Measurements from ENCODE around the gene GALNT13.

Gene GALNT13

DNA sequence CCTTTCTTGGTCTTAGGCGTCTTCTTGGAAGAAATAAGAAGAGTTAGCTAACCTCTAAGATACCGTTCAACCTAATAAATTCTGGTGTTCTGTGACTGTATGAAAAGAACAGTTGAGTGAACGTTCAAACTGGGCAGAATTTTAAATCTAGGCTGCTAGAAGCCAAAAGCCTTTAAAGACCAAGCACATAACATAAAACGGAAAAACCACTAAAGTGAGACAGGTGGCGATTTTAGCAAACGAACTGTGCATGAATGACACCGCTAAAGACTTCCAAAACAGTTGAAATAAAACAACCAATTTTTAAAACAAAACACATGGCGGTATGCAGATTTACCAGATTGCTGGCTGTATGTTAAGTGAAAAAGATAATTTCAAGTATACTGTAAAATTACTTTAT, 73.1 kb downstream of the GALNT13 start:
- DNase-seq (ENCODE audit: low read depth), result no peak

DNA sequence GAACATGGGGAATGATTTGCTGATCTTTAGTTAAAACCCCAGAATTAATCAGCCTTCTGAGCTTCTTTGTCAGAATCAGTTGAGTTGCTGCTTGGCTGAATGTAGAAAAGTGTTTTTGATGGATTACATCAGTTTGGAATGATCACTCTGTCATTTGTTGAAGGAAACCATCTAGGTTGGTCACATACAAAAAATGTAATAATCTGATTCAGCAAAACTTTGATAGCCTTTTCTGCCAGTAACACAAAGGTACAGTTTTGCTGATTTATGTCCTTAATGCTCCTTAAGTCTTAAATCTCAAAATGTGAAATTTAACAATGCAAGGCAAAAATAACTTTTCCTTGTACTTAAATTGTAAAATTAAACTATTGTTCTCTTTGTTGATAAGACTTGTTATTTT, 74.3 kb downstream of the GALNT13 start:
- DNase-seq (ENCODE audit: low read depth), result no peak

DNA sequence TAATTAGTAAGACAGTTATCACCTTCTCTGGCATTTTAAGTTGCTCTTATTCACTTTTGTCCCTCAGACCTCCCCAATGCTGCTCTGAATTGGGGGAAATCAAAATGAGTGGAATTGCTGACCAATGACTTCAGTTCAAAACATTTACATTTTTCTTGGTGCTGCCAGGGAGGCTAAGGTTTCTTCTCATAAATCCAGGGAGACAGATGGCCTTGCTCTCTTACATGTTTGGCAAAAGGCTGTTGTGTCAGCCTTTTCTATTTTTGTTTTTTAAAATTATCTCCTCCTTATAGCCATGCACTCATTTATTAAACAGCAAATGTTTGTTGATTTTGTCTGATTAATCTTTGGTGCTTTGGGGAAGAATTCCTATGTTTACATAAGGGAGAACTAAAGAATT, 82.0 kb downstream of the GALNT13 start:
- DNase-seq (ENCODE audit: low read depth), result no peak

DNA sequence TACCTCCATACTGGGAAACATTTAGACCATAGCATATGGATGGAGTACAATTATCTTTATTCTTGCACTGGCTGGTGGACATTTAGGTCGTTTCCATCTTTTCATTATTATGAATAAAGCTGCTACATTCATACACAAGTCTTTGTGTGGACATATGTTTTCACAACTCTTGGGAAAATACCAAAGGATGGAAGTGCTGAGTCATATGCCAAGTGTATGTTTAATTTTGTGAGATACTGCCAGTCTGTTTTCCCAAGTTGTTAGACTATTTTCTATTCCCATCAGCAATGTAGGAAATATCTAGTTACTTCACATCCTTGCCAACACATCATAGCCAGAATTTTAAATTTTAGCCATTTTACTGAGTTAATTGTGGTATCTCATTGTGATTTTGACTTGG, 91.5 kb downstream of the GALNT13 start:
- DNase-seq (ENCODE audit: low read depth), result no peak

DNA sequence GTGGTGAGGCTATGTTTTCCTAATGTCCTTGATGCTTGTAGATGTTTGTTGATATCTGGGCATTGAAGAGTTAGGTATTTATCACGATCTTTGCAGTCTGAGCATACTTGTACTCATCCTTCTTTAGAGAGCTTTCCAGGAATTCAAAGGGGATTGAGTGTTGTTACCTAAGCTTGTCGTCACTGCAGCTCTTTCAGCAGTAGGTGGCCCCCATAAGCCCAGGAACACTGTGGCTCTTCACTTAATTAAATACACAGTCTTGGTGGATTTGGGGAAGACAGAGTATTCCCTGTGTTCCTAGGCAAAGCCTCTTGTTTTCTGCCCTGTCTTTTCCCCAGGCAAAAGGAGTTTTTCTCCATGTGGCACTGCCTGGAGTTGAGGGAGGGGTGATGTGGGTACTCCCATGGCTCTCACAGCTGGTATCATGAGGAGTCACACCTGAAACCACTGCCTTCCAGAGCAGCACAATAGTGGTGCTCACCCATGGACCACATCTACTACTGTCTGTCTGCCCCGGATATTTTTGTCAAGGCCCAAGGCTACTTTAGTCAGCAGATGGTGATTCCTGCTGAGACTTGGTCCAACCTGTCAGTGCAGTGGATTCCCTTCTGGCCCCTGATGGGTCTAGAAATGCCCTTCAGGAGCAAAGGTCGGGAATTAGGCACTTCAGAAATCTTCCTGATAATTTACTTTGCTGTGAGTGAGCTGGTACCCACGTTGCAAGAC, 95.7 kb downstream of the GALNT13 start:
- no peak for DNase-seq (ENCODE audit: low read depth)

DNA sequence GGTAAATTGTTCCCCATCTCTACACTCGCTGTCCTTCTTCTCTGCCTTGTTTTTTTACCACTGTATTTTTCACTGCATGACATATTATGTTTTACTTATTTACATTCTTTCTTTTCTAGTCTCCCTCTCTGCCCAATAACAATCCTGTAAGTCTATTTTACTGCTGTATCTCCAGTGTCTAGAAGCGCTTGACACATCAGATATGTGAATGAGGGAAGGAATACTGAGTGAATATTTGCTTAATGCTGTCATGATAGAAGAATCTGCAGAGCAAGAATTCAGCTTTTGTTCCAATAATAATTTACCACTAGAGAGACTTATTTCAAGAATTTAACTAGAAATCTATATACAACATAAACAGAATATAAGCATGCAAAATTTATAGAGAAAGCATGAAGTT, 99.5 kb downstream of the GALNT13 start:
- no peak for DNase-seq (ENCODE audit: low read depth)

DNA sequence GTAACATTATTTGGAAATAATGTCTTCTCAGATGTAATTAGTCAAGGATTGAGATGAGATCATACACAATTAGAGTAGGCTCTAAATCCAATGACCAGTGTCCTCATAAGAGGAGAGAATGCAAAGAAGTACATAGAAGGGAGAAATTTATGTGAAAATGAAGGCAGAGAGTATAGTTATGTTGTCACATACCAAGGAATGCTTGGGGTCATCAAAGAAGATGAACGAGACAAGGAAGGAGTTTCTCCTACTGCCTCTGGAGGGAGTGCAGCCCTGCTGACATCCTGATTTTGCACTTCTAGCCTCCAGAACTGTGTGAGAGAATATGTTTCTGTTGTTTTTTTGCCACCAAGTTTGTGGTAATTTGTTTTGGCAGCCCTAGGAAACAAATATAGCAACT, 100.1 kb downstream of the GALNT13 start:
- DNase-seq (ENCODE audit: low read depth), result no peak

DNA sequence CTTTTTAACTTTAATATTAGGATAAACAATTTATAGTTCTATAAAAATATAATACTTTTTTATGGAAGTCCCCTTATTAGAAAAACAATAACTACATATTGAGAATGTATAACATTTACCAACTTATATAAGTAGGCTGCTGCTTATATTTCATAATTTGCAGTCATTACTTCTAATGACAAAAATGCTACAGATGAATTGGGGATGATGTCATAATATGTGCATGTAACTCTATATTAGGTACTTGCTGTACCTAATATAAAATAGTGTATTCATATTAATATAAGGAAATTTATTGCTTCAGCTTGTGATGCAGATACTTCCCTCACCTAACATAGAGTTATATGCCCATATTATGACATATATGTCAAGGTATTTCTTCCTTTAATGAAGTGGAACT, 100.7 kb downstream of the GALNT13 start:
- DNase-seq (ENCODE audit: low read depth), result no peak

DNA sequence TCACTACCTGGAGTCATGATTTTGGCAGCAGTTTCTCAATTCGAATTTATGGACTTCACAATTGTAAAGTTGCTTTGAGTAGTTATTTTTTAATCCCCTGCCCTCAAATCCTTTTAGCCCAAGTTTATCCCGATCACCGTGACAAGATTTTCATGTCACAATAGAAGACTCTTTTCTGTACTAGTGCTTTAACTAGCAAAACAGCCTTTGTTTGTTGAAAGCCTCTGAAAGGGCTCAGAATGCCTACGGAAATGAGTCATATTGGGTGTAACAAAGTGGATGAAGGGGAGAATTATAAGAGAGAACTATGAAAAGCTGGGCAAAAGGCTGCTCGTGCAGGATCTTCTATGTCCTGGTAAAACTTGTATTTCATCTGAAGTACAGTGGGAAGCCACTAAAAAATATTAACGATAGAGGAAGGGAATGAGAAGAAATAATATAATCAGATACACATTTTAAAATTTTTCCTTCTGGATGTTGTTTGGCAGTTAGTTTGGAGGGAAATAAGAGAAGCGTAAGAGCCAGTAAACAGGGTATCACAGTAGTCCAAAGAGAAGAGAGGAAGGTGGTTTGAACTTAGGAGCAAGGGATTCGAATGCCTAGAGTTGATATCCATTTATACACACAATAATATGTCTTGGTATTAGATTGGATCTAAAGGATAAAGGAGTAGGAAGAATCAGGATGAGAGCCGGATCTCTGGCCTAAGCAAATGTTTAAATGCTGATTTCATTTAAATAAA, 114.9 kb downstream of the GALNT13 start:
- DNase-seq (ENCODE audit: low read depth), result no peak

DNA sequence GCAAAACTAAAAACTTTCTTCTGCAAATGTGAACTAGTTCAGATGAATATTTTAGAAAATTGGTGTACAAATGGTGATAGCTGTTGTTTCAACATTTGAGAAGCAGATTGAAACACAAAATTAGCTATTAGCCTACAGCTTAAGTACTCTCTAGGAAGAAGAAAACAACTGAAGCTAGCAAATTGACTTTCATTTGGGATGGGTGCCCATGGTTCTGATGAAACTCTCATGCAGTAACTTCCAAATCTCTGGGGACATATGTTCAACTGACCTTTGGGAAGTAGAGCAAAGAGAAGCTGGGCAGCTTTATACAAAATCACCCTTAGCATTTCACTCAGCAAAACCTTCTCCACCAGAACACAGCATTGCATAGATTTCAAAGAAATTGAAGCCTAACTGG, 119.0 kb downstream of the GALNT13 start:
- no peak for DNase-seq (ENCODE audit: low read depth)

DNA sequence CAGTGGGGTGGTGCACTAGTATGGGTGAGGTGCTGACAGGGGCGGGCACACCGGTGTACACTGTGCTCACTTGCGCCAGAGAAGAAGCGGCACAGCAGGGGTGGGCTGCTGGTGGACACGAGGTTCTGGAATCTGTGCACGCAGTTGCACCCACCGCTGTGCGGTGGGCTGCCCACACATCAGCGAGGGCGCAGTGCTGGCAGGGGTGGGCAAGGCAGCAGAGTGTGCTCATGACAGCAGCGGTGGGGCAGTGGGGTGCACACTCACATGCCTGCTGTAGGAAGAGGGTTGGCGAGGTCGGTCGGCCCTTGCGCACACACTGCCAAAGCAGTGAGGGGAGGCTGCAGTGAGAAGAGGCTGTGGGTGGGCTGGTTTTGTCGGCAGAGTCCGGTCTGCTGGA, 141.8 kb downstream of the GALNT13 start:
- no peak for DNase-seq (ENCODE audit: low read depth)

DNA sequence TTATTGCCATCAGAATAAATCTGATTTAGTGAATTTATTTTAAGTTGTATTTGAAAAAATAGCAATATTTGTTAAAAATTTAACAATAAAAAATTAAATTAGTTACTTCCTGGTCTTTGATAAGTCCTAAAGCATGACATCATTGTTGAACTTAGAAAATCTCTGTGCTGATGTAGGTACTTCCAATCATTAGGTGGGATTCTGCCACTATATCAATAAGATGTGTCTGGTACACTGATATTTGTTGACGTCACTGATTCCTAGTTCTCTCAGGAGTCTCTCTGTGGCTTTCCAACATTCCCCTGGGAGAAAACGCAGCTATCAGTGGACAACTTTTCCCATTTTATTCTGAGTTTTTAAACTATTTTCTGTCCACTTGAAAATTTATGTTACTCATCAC, 143.5 kb downstream of the GALNT13 start:
- no peak for DNase-seq (ENCODE audit: low read depth)

DNA sequence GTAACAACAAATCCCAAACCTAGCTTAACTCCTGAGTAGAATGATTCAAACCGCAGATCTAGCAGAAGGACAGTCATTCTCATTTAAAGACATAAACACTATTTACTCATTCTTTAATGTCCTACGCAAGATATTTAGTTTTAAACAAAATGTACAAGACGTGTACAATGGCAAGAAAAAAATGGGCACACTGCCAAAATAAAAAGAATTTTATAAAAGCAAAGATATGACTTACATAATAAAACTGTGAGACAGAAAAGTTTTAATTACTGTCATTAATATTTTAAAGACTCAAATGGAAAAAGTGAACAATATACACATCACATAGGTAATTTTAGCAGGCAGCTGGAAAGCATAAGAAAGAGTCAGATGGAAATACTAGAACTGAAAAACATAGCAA, 157.8 kb downstream of the GALNT13 start:
- no peak for DNase-seq (ENCODE audit: low read depth)

DNA sequence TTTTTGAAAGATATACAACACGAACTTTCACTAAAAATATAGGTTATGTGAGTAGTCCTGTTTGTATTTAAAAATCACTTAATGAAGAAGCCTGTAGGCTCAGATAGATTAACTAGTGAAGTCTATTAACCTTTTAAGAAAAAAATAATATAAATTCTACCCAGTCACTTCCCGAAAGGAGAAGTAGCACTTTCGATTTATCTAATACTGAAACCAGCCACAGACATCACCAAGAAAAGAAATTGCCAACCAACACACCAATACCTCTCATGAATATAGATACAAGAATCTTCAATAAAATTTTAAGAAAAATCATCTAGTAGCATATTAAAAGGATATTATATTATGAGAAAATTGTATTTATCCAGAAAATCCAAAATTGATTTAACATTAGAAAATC, 160.5 kb downstream of the GALNT13 start:
- no peak for DNase-seq (ENCODE audit: low read depth)

DNA sequence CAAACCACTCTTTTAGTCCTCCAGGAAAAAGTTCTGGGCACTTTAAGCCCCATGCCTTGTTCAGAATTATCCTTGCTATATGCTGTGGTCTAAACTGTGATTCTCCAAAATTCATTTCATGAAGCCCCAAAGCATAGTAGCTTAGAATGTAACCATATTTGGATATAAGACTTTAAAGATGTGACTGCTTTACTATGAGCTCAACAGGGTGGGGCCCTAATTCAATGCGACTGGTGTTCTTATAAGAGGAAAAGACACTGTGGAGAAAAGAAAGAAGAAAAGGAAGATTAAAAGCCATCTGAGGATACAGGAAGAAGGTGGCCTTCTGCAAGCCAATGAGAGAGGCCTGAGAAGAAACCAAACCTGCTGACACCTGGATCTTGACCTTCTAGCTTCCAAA, 174.8 kb downstream of the GALNT13 start:
- no peak for DNase-seq (ENCODE audit: low read depth)

DNA sequence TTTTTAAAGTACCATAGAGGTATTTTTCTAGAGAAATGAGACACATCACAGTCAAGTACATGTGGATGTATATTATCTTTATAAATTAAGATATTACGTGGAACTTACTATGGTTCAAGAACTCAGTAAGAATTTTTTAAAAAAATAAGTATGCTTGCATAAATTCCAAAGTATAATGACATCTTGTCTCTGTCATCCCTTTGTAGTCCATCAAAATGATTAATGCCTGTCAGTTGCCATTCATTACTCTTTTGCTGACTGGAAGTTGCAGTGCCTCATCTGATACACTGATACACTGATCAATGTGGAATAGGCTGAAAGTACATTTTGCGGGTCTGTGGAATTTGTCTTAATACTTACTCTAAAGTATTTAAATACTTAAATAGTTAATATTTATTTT, 177.2 kb downstream of the GALNT13 start:
- DNase-seq (ENCODE audit: low read depth), result no peak

DNA sequence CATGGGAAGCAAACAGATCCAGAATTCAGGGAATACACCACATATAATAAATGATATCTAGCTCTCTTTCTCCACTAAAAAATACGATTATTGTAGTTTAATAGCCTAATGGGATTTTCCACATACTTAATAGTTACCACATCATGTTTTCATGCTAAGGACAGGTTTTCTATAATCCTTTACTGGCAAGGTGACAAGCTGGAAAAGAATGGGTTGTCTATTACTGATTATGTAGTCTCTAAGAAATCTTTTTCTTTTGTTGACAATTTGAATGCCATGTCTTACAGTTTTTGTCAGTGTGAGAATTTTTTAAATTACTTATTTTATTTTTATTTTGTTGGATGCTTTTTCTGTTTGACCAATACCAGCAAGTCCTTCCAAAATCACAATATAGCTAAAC, 177.8 kb downstream of the GALNT13 start:
- DNase-seq (ENCODE audit: low read depth), result no peak

DNA sequence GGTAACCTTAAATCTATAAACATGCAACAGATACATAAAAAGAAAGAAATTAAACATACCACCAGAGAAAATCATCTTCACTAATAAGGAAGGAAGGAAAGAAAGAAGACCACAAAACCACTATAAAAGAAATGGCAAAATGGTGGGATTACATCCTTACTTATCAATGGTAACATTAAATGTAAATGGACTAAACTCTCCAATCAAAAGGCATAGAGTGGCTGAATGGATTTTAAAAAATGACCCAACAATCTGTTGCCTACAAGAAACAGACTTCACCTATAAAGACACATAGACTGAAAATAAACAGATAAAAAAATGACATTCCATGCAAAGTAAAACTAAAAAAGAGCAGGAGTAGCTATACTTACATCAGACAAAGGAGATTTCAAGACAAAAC, 195.4 kb downstream of the GALNT13 start:
- DNase-seq (ENCODE audit: low read depth), result no peak

DNA sequence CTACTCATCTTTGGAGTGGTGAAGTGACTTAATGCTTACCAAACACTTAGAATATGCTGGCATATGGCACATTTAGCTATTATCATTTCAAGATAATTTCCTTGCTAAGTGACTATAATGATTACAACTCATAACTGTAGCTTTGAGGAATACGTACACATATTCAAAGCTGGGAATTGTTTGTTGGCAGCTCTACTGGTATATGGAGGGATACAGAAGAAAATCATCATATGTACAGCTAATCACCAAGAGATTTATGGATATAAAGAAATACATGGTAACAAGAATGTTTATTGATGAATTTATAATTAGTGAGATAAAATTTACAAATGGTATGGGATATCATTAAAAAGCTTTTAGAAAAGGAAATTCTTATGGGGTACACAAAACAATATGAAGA, 207.2 kb downstream of the GALNT13 start:
- DNase-seq (ENCODE audit: low read depth), result no peak

DNA sequence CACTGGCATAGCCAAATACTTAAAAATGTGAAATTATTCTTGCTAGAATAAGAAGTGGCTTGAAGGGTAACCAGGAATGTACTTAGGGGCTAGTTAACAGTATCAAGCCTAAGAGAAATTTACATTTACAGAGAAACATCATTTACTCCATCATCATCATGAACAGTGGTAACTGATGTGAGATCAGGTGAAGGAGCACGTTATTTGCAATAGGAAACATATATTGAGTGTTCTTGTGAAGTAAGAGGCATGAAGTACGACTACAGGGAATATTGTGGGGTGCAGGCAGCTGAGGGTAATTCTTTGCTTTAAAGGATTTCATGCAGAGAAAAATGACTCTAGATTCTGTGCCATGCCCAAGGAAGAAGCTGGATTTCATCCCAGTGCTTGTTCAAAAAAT, 220.8 kb downstream of the GALNT13 start:
- DNase-seq (ENCODE audit: low read depth), result no peak

DNA sequence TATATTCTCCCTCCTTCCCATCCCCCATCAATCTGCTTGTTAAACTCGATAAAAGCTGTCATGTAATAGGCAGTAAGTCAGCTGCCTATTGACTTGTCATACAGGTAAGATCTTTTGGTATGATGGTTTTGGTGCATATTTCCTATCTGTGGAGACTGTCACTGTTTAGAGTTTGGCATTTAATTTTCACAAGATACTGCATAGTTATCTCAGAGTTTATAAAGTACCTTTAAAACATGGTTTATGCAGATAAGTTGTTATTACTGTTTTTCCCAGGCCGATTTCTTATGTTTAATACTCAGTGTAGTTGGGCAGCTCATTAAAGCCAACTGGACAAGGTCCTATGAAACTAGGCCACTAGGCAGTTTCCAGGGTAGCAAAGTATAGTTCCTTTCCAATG, 222.1 kb downstream of the GALNT13 start:
- DNase-seq (ENCODE audit: low read depth), result no peak

DNA sequence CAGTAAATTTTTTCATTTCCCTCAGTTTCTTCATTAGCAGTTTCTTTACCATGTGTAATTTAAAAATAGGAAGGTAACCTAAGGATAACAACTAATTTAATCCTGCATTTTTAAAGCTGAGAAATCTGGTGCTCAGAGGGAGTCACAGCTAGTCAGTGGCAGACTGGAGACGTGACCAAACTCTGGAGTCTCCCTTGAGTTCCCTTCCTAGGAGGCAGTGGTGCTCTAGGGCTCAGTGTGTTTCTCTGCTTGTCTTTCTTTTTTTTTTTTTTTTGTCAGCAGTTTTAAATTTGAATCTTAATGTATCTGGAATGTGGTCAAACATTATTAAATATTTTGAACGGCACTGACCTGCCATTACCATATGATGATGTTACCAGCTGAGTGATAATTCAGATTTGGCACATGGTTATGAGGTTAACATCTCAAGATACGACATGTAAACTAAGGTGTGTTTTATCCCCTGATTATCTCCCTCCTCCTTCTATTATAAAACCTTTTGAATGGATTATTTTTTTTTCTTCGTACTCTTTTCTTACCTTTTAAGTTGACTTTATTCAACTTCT, 226.2 kb downstream of the GALNT13 start:
- no peak for DNase-seq (ENCODE audit: low read depth)

DNA sequence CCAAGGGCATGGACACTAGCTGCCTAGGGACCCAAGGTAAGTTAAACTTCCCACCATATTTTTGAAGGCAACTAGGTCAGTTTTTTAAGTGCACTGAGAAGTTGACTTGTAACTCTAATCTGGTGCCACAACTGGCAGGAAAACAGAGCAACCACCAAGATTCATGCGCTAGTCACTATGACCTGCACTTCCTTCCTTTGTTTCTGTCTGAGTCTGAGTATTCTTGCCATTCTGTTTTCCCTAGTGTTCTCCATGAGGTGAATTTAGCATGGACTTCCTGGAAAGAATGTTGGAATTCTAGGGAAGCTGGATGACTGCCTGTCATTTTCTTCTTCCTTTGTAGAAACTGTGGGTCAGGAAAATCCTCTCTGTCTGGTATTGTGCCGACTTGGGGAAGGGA, 249.0 kb downstream of the GALNT13 start:
- DNase-seq (ENCODE audit: low read depth), result no peak

DNA sequence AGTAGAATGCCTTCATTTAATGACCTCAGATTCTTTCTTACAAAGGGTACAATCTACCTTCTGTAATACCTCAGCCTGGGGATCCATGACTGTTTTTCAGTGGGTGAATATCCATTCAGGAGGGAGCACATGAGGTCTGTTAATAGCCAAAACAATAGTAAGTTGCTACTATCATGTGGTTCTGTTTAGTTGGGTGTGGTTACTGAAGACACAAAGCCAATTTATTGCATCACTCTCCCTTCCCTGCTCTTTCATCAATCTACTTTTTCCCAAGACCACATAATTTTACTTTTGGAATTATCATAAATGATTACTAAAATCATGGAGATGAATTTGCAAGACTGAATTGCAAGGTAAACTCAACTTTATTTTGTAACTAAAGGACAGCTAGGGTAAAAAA, 254.2 kb downstream of the GALNT13 start:
- no peak for DNase-seq (ENCODE audit: low read depth)
